ENCODE measurements around the gene FERD3L. TPM values are rescaled to one million over a fixed set of nuclear protein-coding genes. Genes with fewer than 3 reads are reported as not detected.

FERD3L gene
- total and polyA plus RNA-seq, 2 donors (not counting 3 experiments of a cell fraction or from before 2014, with no cell fraction given), result not detected

DNA sequence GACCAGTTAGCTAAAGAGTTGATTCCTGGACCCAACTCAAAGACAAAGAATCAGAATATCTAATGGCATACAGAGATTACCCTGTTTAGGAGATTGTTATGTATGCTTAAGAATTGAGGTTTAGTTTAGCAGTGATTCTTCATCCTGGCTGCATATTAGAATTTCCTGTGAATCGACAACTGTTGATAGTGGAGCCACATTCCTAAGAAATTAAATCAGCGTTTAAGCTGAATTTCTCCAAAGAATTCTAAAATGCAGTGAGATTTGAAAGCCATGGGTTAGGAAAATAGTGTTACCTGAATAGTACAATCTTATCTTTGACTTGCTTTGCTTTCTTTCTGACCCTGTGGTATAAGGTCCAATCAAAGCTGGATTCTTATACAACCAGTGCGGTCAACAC is 16.4 kb upstream of the FERD3L start:
- Histone ChIP-seq H3K36me3 (ENCODE audit: control insufficient read depth in 2 of 2, extremely low read depth in 1 of 2, insufficient read depth in 2 of 2, low read length in 2 of 2) (no peaks in the 10 kb centered on the region), H3K79me2 (ENCODE audit: control insufficient read depth, insufficient read depth, low read length) (no peaks in the 10 kb centered on the region), H2AFZ (ENCODE audit: low read depth, low read length) (no peak overlapping the region), H3K9me1 (replicated peaks; ENCODE audit: control insufficient read depth, extremely low read depth, insufficient read depth, low read length) (no peaks in the 10 kb centered on the region), H3K4me3 (replicated peaks in 1 of 3; ENCODE audit: insufficient read depth in 1 of 3, low read depth in 1 of 3, low read length in 3 of 3) (no peak overlapping the region), H3K27me3 (ENCODE audit: control insufficient read depth in 2 of 2, insufficient read depth in 2 of 2, low read length in 2 of 2) (no peaks in the 10 kb centered on the region), H3K9me3 (replicated peaks; ENCODE audit: control insufficient read depth, insufficient read depth, low read length) (no peaks in the 10 kb centered on the region), H3K27ac (ENCODE audit: insufficient read depth, low read depth, low read length) (no peak overlapping the region), H3K4me2 (ENCODE audit: insufficient read depth, low read length) (no peak overlapping the region), H3K4me1 (ENCODE audit: control insufficient read depth, extremely low read depth, insufficient read depth, low read length) (no peaks in the 10 kb centered on the region), H3K9ac (replicated peaks; ENCODE audit: extremely low read depth, insufficient read depth, low read length) (no peak overlapping the region), H4K20me1 (replicated peaks; ENCODE audit: control insufficient read depth, extremely low read depth, insufficient read depth, low read length) (no peaks in the 10 kb centered on the region)
- DNase-seq (ENCODE audit: low read depth, low spot score), result no peak
- TF ChIP-seq JUN (IDR thresholded peaks at IDR 0.05; ENCODE audit: borderline replicate concordance, insufficient read depth, insufficient read length, low read depth) (no peak), POLR2A (IDR thresholded peaks at IDR 0.05; ENCODE audit: low read depth, low read length) (no peak), EZH2 (IDR thresholded peaks at IDR 0.05; ENCODE audit: borderline replicate concordance, low read depth, low read length, severe bottlenecking) (no peak), GATA2 (IDR thresholded peaks at IDR 0.05; ENCODE audit: insufficient read depth, insufficient read length, low read depth, low read length) (no peak), POLR2AphosphoS5 (IDR thresholded peaks at IDR 0.05; ENCODE audit: insufficient read depth, low read depth, low read length) (no peak), FOS (IDR thresholded peaks at IDR 0.05; ENCODE audit: borderline replicate concordance, insufficient read depth, low read length) (no peak), MYC (IDR thresholded peaks at IDR 0.05; ENCODE audit: low read depth, low read length) (no peak)
- TF ChIP-seq, protein P1, sequence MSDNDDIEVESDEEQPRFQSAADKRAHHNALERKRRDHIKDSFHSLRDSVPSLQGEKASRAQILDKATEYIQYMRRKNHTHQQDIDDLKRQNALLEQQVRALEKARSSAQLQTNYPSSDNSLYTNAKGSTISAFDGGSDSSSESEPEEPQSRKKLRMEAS (IDR thresholded peaks at IDR 0.05; ENCODE audit: insufficient read depth, insufficient read length), result no peak
- TF ChIP-seq, protein P2, sequence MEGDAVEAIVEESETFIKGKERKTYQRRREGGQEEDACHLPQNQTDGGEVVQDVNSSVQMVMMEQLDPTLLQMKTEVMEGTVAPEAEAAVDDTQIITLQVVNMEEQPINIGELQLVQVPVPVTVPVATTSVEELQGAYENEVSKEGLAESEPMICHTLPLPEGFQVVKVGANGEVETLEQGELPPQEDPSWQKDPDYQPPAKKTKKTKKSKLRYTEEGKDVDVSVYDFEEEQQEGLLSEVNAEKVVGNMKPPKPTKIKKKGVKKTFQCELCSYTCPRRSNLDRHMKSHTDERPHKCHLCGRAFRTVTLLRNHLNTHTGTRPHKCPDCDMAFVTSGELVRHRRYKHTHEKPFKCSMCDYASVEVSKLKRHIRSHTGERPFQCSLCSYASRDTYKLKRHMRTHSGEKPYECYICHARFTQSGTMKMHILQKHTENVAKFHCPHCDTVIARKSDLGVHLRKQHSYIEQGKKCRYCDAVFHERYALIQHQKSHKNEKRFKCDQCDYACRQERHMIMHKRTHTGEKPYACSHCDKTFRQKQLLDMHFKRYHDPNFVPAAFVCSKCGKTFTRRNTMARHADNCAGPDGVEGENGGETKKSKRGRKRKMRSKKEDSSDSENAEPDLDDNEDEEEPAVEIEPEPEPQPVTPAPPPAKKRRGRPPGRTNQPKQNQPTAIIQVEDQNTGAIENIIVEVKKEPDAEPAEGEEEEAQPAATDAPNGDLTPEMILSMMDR (IDR thresholded peaks at IDR 0.05; ENCODE audit: extremely low read depth in 1 of 2, insufficient read depth in 1 of 2, low read depth in 1 of 2, low read length in 2 of 2), result no peak
- no TSS peak for BruUV-seq (replicated peaks)
- ChIA-PET CTCF (interaction anchor here (1.9 kb wide), 1 partner anchor 40 kb away, joined by 5 read pairs; no protein-coding TSS in a partner anchor), POLR2A (no interaction called here)
- dilution Hi-C loops (cut with MboI; ENCODE audit: extremely low pct_ligation_motif_present, low sequenced_read_pairs), result no loop called here
- intact Hi-C loops (cut with micrococcal nuclease), result no loop called here
- no peak for FAIRE-seq

All from endothelial cell of umbilical vein (primary cell).